Ectodermal cell (in vitro differentiated cells): ENCODE data around the gene MED7.

Experiments used
- H3K27ac ChIP-seq: 2 replicates; pipeline ENCODE4 v1.7.0; 2013; ENCODE audit warnings: mild to moderate bottlenecking, low read depth, low read length; ENCODE audit not compliant: insufficient read depth, poor library complexity, severe bottlenecking
- H3K27me3 ChIP-seq: 2 replicates; pipeline ENCODE4 v1.7.0; 2013; ENCODE audit warnings: mild to moderate bottlenecking, low read length; ENCODE audit not compliant: insufficient read depth, control insufficient read depth, poor library complexity, severe bottlenecking
- H3K36me3 ChIP-seq: one replicate; pipeline ENCODE4 v1.7.0; 2013; ENCODE audit warnings: low read length; ENCODE audit not compliant: control insufficient read depth, insufficient read depth
- H3K4me1 ChIP-seq: one replicate; pipeline ENCODE4 v1.7.0; 2013; ENCODE audit warnings: low read length; ENCODE audit not compliant: control insufficient read depth, insufficient read depth
- H3K4me3 ChIP-seq: 2 replicates; pipeline ENCODE4 v1.7.0; 2013; ENCODE audit warnings: low read depth, low read length, control low read depth; ENCODE audit not compliant: insufficient read depth
- H3K9me3 ChIP-seq: 2 replicates; pipeline ENCODE4 v1.7.0; 2013; ENCODE audit warnings: mild to moderate bottlenecking, low read length, moderate library complexity; ENCODE audit not compliant: control insufficient read depth
- WGBS, 2 experiments: methylation state at CpG; one replicate each; pipeline ENCODE4 v1.1.7; 2013; ENCODE audit warnings: missing lambda C conversion rate in 2 of 2; 5-methylcytosine and 5-hydroxymethylcytosine counted together

MED7 gene

DNA sequence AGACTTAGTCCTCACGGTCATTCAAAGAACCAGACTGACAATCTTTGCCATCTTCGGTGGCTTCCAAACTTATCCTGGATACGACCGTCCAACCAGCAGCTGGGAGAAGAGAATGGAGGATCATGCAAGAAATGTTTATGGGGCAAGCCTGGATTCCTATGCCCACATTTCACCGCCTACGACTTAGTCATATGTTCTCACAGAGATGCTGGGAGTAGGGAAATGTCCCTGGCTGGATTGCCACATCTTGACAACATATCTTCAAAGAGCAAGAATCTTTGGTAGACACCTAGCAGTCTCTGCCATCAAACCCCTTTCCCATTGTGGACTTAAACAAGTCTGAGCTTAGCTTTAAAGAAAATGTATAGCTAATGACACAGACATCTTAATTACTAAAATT is 5.0 kb downstream of the MED7 start:
- no peaks in the 10 kb centered on the region for H3K9me3 ChIP-seq
- no peak overlapping the region for H3K27ac ChIP-seq
- no peaks in the 10 kb centered on the region for H3K27me3 ChIP-seq
- H3K4me1 ChIP-seq = peaks cover 2% of the 10 kb centered on the region
- 96% methylated on average over 6 of the region's 6 CpGs for WGBS, 2 experiments
- no peak overlapping the region for H3K4me3 ChIP-seq
- peaks cover 4% of the 10 kb centered on the region for H3K36me3 ChIP-seq

DNA sequence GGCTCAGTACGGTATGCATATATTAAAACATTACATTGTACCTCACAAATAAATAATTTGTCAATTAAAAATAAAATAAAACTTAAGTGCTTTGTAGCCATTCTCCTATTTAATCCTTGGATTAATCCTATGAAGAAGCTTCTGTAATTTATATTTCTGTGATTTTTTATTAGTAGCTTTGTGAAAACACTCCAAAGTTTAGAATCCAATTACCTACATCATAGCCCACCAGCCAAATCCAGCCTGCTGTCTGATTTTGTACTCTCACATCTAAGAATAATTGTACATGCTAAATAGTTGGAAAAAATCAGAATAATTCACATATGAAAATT is 10.4 kb downstream of the MED7 start:
- Histone ChIP-seq H3K27ac (no peak overlapping the region), H3K9me3 (no peaks in the 10 kb centered on the region), H3K27me3 (no peaks in the 10 kb centered on the region), H3K4me1 (no peaks in the 10 kb centered on the region), H3K36me3 (no peaks in the 10 kb centered on the region), H3K4me3 (no peak overlapping the region)
- no CpG with 5 or more reads among the region's 1 CpG for WGBS, 2 experiments

DNA sequence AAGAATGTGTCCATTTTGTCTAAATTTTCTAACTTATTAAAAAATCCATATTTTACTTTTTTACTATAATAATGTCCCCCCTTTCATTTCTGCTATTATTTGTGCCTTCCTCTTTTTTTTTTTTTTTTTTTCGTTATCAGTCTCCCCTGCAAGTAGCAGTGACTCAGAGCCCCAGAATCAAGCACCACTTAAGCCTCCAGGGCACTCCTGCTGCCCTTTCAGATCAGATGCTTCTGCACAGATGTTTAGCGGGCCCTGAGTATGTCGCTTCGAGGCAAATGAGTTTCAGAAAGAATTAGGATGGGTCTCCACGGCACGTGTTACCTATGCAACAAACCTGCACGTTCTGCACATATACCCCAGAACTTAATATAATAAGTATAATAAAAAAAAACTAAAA is 11.7 kb downstream of the MED7 start:
- no peaks in the 10 kb centered on the region for H3K27me3 ChIP-seq
- H3K9me3 ChIP-seq = no peaks in the 10 kb centered on the region
- no peaks in the 10 kb centered on the region for H3K36me3 ChIP-seq
- no peak overlapping the region for H3K27ac ChIP-seq
- 69 to 90% methylated on average over 5 of the region's 7 CpGs for WGBS, 2 experiments
- H3K4me1 ChIP-seq = no peaks in the 10 kb centered on the region
- no peak overlapping the region for H3K4me3 ChIP-seq

DNA sequence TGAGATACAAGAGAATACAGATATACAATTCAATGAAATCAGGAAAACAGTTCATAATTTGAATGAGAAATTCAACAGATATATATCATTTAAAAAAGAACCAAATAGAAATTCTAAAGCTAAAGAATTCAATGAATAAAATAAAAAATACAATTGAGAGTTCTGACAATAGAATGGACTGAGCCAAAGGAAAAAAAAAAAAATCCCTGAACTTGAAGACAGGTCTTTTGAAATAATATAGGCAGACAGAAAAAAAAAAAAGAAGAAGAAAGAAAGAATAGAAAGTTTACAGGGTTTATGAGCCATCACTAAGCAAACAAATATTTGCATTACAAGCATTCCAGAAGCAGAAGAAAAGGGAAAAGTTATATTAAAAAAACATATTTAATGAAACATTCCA is 21.0 kb downstream of the MED7 start:
- no peaks in the 10 kb centered on the region for H3K27me3 ChIP-seq
- H3K36me3 ChIP-seq = no peaks in the 10 kb centered on the region
- no peaks in the 10 kb centered on the region for H3K4me1 ChIP-seq
- no peaks in the 10 kb centered on the region for H3K9me3 ChIP-seq
- no peak overlapping the region for H3K27ac ChIP-seq
- no peak overlapping the region for H3K4me3 ChIP-seq

DNA sequence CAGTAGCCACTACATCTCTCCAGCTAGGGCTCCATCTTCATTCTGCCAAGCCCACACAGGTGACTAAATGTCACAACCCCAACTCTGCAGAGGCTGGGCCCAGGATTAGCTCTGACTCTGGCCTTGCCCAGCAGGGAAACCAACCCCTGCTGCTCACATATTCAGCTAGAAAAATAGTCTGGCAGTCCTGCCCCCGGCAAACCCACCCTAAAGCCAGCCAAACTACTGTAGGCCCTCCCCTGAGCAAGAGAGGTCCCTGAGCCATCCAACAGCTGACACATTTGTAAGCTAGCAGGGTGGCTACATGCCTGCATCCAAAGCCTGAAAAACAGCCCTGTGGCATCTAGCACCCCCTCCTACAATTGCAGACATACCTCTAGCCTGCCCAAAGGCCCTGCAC is 22.6 kb downstream of the MED7 start:
- H3K27me3 ChIP-seq = no peaks in the 10 kb centered on the region
- no peaks in the 10 kb centered on the region for H3K9me3 ChIP-seq
- no peaks in the 10 kb centered on the region for H3K36me3 ChIP-seq
- no peaks in the 10 kb centered on the region for H3K4me1 ChIP-seq
- H3K27ac ChIP-seq = no peak overlapping the region
- no peak overlapping the region for H3K4me3 ChIP-seq
- 61 to 64% methylated on average over 1 of the region's 1 CpG for WGBS, 2 experiments

DNA sequence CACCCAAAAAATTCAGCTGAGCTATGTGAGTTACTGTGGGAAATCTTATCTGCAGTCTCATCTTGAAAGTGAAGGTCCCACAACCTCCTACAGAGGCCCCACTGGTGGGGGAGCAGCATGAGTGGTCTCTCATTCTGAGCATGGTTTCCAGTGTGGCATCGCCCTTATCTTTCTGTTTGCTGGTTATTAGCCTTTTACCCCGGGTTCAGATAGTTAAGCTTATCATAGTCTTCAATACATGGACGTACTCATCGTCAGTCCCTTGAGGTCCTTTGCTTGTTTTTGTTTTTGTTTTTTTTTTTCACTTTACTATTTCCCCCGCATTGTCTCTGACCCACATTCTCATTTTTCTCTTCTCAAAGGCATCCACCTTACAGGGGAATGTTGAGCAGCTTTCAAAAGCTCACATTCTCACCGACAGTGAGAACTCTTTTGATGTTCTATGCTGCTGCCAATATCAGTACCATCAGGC is 26.1 kb downstream of the MED7 start:
- no peaks in the 10 kb centered on the region for H3K4me1 ChIP-seq
- no peaks in the 10 kb centered on the region for H3K9me3 ChIP-seq
- no peaks in the 10 kb centered on the region for H3K27me3 ChIP-seq
- no peak overlapping the region for H3K4me3 ChIP-seq
- H3K27ac ChIP-seq = no peak overlapping the region
- WGBS, 2 experiments = 87% methylated on average over 6 of the region's 6 CpGs
- H3K36me3 ChIP-seq = no peaks in the 10 kb centered on the region

DNA sequence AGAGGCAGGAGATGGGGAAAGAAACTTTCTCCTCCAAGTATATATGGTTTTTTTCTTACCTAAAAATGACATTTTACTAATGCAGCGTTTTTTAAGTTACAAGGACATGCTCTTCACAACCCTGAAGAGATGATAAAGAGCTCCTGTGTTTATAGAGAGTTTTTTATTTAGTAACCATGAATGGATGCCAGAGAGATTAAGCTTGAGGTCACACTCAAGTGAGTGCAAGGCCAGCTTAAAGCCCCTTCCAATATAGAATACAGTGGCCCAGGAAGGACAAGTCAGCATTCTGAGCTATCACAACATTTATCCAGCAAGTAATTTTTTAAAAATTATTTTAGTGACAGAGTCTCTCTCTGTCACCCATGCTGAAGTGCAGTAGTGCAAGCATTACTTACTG is 27.2 kb downstream of the MED7 start:
- 85 to 100% methylated on average over 1 of the region's 1 CpG for WGBS, 2 experiments
- H3K27me3 ChIP-seq = no peaks in the 10 kb centered on the region
- H3K4me3 ChIP-seq = no peak overlapping the region
- H3K9me3 ChIP-seq = no peaks in the 10 kb centered on the region
- no peaks in the 10 kb centered on the region for H3K4me1 ChIP-seq
- H3K36me3 ChIP-seq = no peaks in the 10 kb centered on the region
- H3K27ac ChIP-seq = no peak overlapping the region

DNA sequence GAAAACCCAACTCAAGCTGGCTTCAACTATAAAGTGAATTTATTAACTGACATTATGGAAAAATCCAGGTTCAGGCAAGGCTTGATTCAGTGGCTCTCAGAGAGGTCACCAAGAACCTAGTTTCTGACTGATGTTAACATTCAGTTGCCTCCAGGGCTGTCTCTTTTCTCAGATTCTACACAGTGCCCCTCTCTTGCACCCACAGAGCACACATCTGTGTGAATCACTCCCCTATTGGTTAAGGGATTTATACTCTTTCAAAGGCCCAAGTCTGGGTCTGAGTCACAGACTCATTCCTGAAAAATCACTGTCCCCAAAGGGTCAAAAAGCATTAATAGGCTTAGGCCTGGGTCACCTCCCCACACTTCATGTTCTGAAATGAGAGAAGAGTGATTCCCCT is 27.7 kb downstream of the MED7 start:
- H3K27ac ChIP-seq = no peak overlapping the region

DNA sequence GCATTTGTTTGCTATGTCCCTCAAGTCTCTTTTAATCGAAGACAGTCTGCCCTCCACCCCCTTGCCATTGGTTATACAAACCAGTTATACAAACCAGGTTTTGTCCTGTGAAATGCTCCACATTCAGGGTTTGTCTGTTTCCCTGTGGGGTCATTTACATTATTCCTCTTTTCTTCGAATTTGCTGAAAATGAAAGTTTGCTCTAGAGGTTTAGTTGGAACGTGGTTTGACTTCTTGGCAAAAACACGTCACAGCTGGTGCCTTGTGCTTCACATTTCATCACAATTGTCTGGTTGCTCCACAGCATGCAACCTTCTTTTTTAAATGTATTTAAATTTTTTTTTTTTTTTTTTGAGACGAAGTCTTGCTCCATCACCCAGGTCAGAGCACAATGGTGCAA is 29.7 kb downstream of the MED7 start:
- no peaks in the 10 kb centered on the region for H3K36me3 ChIP-seq
- no peak overlapping the region for H3K4me3 ChIP-seq
- 87 to 95% methylated on average over 5 of the region's 5 CpGs for WGBS, 2 experiments
- no peaks in the 10 kb centered on the region for H3K27me3 ChIP-seq
- no peaks in the 10 kb centered on the region for H3K4me1 ChIP-seq
- H3K9me3 ChIP-seq = no peaks in the 10 kb centered on the region
- no peak overlapping the region for H3K27ac ChIP-seq

More for the DNA sequence above, 27.7 kb downstream of the MED7 start:
- no peaks in the 10 kb centered on the region for H3K9me3 ChIP-seq
- H3K27me3 ChIP-seq = no peaks in the 10 kb centered on the region
- no peak overlapping the region for H3K4me3 ChIP-seq
- H3K4me1 ChIP-seq = no peaks in the 10 kb centered on the region
- no peaks in the 10 kb centered on the region for H3K36me3 ChIP-seq

DNA sequence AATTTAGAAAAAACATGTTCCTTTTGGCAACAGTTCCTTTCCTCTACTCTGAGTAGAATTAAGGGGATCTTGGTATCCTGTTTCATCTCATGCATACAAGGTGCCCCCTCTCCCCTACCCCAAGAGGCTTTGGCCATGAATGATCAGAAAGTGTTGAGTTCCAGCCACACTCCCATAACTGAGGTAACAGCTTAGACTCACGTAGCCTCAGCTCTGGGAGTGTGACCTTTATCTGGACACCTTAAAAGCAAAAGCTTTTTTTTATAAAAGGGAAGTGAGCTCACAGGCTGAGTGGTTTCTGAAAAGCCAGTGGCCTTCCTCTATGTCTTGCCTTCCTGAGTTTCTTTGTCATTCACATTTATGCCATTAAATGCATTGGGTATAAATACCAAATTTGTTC is 32.9 kb downstream of the MED7 start:
- H3K4me3 ChIP-seq = no peak overlapping the region
- no peaks in the 10 kb centered on the region for H3K9me3 ChIP-seq
- WGBS, 2 experiments = 75 to 94% methylated on average over 1 of the region's 1 CpG
- H3K4me1 ChIP-seq = peaks cover 11% of the 10 kb centered on the region
- H3K27ac ChIP-seq = no peak overlapping the region
- H3K27me3 ChIP-seq = no peaks in the 10 kb centered on the region
- H3K36me3 ChIP-seq = no peaks in the 10 kb centered on the region

DNA sequence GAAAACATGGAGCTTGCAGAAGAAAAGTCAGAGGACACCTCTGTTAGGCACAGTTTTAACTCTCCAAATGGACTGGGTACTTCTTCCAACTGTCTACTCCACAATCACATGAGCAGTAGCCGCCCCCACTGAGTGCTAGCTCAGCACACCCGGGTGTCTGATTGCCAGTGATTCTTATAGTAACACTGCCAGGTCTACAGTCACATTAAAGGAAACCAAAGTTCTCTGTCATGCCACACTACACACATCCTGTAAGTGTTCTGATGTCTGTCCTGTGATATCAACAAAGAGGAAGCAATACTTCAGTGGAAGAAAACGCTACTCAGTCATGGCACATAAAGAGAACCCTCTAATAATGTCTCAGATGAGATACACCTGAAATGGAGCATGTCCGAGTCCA is 33.7 kb downstream of the MED7 start, which contains the start of gene HAVCR2:
Gene HAVCR2 (minus strand): TSS at position 69 of the 400 bp plus-strand sequence. CDS start 61 bp downstream, at position 8.
- no peaks in the 10 kb centered on the region for H3K36me3 ChIP-seq
- WGBS, 2 experiments = 85 to 95% methylated on average over 4 of the region's 4 CpGs

More for the DNA sequence above, 33.7 kb downstream of the MED7 start, which contains the start of gene HAVCR2:
- no peak within 1 kb of the TSS for H3K27ac ChIP-seq
- H3K4me3 ChIP-seq = no peak within 1 kb of the TSS
- no peaks in the 10 kb centered on the region for H3K27me3 ChIP-seq
- no peaks in the 10 kb centered on the region for H3K9me3 ChIP-seq
- peaks cover 11% of the 10 kb centered on the region for H3K4me1 ChIP-seq
